Pancreas (tissue), 10 donors: ENCODE data around the gene DCLK2. TPM values are rescaled to one million over a fixed set of nuclear protein-coding genes. Genes with fewer than 3 reads are reported as not detected.

Experiments used
- ATAC-seq, 4 donors: fragments of 200-7000 bp; cut with Tn5 transposase; one replicate each; pipeline versions ENCODE4 v1.8.0 to v1.9.1; 2020; ENCODE audit warnings: mild to moderate bottlenecking in 4 of 4, moderate library complexity in 4 of 4
- DNase-seq, 6 donors: peaks; one replicate each; pipeline ENCODE4 v3.0.0-alpha.2; 2020
- FAIRE-seq: peaks from 2 replicates; lab custom pipeline; 2012; peaks lifted over from hg19 to GRCh38; lab: Jason Lieb, UNC
- H3K27ac ChIP-seq, 4 donors: fragments of 200-600 bp; sonication (generic); 1 replicate in 3 of 4; 2 replicates in 1 of 4; pipeline versions ENCODE4 v1.5.0 to v1.8.0; 2020
- H3K27me3 ChIP-seq, 4 donors: fragments of 200-600 bp; one replicate each; pipeline ENCODE4 v1.8.0; 2021
- H3K36me3 ChIP-seq, 3 donors: fragments of 200-600 bp; sonication (generic) in 1 of 3; one replicate each; pipeline versions ENCODE4 v1.5.0 to v1.8.0; 2020 to 2021
- H3K4me1 ChIP-seq, 3 donors: fragments of 200-600 bp; one replicate each; pipeline ENCODE4 v1.8.0; 2021
- H3K4me3 ChIP-seq, 4 donors: fragments of 200-600 bp; sonication (generic) in 2 of 4; one replicate each; pipeline versions ENCODE4 v1.5.0 to v1.8.0; 2020 to 2021
- H3K9me3 ChIP-seq, 4 donors: fragments of 200-600 bp; one replicate each; pipeline ENCODE4 v1.8.0; 2021
- WGBS, 2 donors: extraction: QIAGEN DNeasy Blood & Tissue Kit; methylation state at CpG; one replicate each; pipeline ENCODE4 v1.1.7; 2013; 5-methylcytosine and 5-hydroxymethylcytosine counted together
- intact Hi-C, 3 donors: fragments of 100-400 bp; cut with DNase I; formaldehyde crosslinking; loops; one replicate each; pipeline versions ENCODE4 v1.11.1 to v1.14.2; 2022
- polyA plus RNA-seq, 2 donors: library from polyadenylated mRNA; stranded (reverse); fragments of 200-250 nt; gene quantifications; one replicate each; pipeline ENCODE4 v1.2.3, GENCODE V29; 2013
- total RNA-seq, 6 donors: library from RNA; stranded (reverse); fragmentation: NEBNext Ultra II Directional in 4 of 6; extraction: Animal tissue kit (Norgen Biotek cat#: 25700) in 4 of 6; gene quantifications; one replicate each; pipeline versions ENCODE4 v1.2.1 to v1.2.4, GENCODE V29; 2021 to 2023
- TF ChIP-seq, protein P1 (sequence below), 4 donors: fragments of 200-600 bp; sonication (generic) in 3 of 4; IDR thresholded peaks; one replicate each; pipeline versions ENCODE4 v1.5.0 to v1.8.0; 2021; ENCODE audit warnings: antibody characterized with exemption in 4 of 4
- donor health status: healthy with polysubstance abuse.
- donor health status: DM: no; HTN: no; CAD: no; lungs with moderate emphysema.
- donor health status: DM: no; HTN: no; CAD: no.
- donor health status: control.
- donor health status: control.
- donor health status: Bipolar disorder and iron deficiency.
- donor health status: DM: yes; HTN: yes; CAD: no.
- donor health status: DM: no; HTN: no; CAD: no.
- donor health status: DM: no; HTN: no; CAD: no.
- donor health status: DM: yes; HTN: yes; CAD: no.

Gene DCLK2
- total and polyA plus RNA-seq, 8 donors, result 1.2 to 3.7 (median 1.8) TPM

DNA sequence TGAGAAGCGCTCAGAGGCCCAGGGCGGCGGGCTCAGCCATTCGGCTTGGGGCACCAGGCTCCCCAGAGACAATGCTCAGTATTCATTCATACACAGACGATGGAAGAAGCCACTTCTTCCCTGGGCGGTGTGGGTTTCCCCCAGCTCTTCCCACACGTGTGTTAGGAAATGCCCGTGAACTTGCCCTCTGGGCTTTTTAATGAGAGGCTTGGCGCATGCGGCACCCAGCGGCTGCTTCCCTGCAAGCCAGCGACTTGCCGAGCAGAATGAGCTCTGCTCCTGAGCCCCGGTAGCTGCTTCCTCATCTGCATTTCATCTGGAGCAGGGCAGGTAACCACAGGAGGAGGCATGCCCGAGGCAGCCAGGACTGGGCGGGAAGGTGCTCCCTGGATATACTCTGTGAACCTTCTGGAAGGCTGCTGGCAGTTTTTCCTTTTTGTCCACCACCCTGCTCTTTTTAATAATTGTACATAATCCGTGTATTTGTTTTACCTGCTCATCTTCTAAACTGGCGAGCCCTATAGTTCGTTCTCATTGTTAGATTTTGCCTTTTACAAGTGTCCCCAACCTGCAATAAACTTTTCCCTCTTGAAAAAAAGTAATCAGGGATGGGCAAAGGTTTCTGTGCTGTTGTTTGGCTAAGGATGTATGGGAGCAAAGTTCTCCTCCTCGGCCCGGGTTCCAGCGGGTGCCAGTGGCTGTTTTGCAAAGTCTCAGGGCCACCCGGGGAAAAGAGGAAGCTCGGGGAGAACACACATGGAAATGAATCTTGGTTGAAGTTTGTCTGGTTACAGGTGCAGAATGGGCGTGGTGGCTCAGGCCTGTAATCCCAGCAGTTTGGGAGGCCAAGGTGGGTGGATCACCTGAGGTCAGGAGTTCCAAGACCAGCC lies 178.8 kb downstream of the DCLK2 start:
- DNase-seq (no peak), ATAC-seq (no peak), FAIRE-seq (no peak)
- Histone ChIP-seq H3K4me1 (no peaks in the 10 kb centered on the region), H3K9me3 (no peaks in the 10 kb centered on the region), H3K4me3 (no peak overlapping the region), H3K27ac (no peak overlapping the region), H3K27me3 (no peaks in the 10 kb centered on the region), H3K36me3 (no peaks in the 10 kb centered on the region)
- intact Hi-C loops, result no loop called here
- TF ChIP-seq, protein P1, sequence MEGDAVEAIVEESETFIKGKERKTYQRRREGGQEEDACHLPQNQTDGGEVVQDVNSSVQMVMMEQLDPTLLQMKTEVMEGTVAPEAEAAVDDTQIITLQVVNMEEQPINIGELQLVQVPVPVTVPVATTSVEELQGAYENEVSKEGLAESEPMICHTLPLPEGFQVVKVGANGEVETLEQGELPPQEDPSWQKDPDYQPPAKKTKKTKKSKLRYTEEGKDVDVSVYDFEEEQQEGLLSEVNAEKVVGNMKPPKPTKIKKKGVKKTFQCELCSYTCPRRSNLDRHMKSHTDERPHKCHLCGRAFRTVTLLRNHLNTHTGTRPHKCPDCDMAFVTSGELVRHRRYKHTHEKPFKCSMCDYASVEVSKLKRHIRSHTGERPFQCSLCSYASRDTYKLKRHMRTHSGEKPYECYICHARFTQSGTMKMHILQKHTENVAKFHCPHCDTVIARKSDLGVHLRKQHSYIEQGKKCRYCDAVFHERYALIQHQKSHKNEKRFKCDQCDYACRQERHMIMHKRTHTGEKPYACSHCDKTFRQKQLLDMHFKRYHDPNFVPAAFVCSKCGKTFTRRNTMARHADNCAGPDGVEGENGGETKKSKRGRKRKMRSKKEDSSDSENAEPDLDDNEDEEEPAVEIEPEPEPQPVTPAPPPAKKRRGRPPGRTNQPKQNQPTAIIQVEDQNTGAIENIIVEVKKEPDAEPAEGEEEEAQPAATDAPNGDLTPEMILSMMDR (IDR thresholded peaks at IDR 0.05), result no peak
- 88 to 89% methylated on average over 25 of the region's 25 CpGs for WGBS, 2 donors

DNA sequence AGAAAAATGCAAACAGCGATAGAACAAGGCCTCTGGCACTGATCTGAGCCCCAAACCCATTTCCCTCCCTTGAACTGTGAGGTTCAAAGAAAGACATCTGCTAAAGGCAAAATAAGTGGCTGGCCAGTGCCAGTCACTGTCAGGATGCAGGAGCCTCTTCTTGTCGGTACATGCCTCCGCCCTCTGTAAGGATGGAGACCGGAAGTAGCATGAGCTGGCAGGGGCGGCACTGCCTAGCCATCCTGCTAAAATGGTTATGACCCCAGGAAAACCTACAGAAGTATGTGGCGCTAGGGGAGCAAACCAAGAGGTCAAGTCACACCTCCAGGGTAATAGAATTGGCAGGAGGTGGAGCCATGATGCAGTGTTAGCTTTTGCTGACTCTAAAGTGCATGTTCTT lies 180.3 kb downstream of the DCLK2 start:
- Histone ChIP-seq H3K9me3 (no peaks in the 10 kb centered on the region), H3K27ac (no peak overlapping the region), H3K4me1 (no peaks in the 10 kb centered on the region), H3K36me3 (no peaks in the 10 kb centered on the region), H3K27me3 (no peaks in the 10 kb centered on the region), H3K4me3 (no peak overlapping the region)
- intact Hi-C loops, result no loop called here
- ATAC-seq (no peak), FAIRE-seq (no peak), DNase-seq (no peak)
- WGBS, 2 donors, result 91 to 95% methylated on average over 6 of the region's 6 CpGs
- TF ChIP-seq, protein P1 (IDR thresholded peaks at IDR 0.05), result no peak

DNA sequence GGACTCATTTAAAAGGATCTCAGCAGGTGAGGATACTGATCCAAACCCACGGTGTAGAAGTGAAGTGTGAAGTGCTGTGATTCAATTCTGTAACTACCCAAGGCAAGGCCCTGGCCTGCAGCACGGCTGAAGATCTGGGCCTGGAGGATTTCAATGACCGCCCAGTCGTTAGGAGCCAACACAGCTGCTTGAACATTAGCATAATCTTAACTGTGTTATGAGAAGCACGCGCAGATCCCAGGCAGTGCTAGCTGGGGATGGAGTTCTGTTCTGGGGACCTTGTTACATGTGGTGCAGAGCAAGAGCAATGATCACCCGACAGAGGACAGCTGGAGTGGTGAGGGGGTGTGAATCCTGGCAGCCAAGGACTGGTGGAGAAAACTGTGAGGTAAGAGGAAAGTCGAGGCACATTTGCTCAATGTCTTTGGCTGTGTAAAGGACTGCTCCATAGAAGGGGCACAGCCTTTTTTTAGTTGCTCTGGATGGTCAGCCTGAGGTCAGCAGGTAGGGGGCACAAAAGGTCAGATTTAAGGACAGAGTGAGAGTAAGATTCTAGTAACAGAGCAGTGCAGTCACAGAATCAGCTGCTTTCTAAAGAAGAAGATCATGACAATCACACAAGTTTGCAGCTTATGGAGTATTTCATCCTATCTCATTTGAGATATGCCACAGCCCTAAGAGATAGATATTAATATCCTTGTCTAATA lies 181.8 kb downstream of the DCLK2 start:
- TF ChIP-seq, protein P1 (IDR thresholded peaks at IDR 0.05), result no peak
- DNase-seq (no peak), ATAC-seq (no peak), FAIRE-seq (no peak)
- Histone ChIP-seq H3K27ac (no peak overlapping the region), H3K36me3 (no peaks in the 10 kb centered on the region), H3K27me3 (no peaks in the 10 kb centered on the region), H3K4me1 (no peaks in the 10 kb centered on the region), H3K9me3 (no peaks in the 10 kb centered on the region), H3K4me3 (no peak overlapping the region)
- intact Hi-C loops, result no loop called here
- 82 to 86% methylated on average over 8 of the region's 8 CpGs for WGBS, 2 donors

DNA sequence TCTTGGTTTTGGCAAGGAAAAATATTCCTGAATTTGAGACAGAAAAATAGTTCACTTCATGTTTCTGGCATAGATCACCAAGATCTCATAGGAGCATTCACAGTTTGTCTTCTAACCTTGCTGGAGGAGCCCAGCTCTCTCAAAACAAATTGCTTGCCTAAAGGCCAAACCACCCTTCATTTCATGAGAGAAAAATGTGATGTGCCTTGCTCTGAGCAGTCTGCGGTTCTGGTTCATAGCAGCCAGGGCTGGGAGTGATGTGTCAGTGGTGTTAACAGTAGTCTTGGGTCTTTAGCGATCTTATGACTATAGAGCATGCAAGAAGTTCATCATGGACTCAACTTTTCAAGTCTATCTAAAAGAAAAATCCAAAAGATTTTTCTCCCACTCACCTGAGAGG lies 183.3 kb downstream of the DCLK2 start:
- DNase-seq, result no peak
- no peaks in the 10 kb centered on the region for H3K27me3 ChIP-seq
- no peak for ATAC-seq
- no peaks in the 10 kb centered on the region for H3K36me3 ChIP-seq
- no peaks in the 10 kb centered on the region for H3K9me3 ChIP-seq
- no peak overlapping the region for H3K27ac ChIP-seq
- H3K4me1 ChIP-seq, result no peaks in the 10 kb centered on the region
- WGBS, 2 donors, result 94 to 98% methylated on average over 2 of the region's 2 CpGs
- no peak overlapping the region for H3K4me3 ChIP-seq
- TF ChIP-seq, protein P1 (IDR thresholded peaks at IDR 0.05), result no peak
- FAIRE-seq, result no peak
- intact Hi-C loops, result no loop called here
